D721Med (cell line): ENCODE data around the gene TLDC2.

ENCODE experiments used
- DNase-seq: peaks from one replicate; pipeline ENCODE4 v3.0.0; 2011; ENCODE audit warnings: low spot score; ENCODE audit not compliant: insufficient read length
- FAIRE-seq: peaks from 2 replicates; lab custom pipeline; 2011; peaks lifted over from hg19 to GRCh38; lab: Jason Lieb, UNC
- CTCF ChIP-seq: IDR thresholded peaks from 2 replicates; pipeline ENCODE4 v1.5.1; 2012; ENCODE audit warnings: mild to moderate bottlenecking, control low read depth; ENCODE audit not compliant: insufficient read depth; ENCODE audit errors: missing control alignments

TLDC2 gene

GRCh38 chr20:36919715-36920333 is 43.9 kb downstream of the TLDC2 start:
- FAIRE-seq (no peak), DNase-seq (peak; percentile 35)
- TF ChIP-seq CTCF, result peak; percentile 92

GRCh38 chr20:36920334-36920730 is 44.4 kb downstream of the TLDC2 start:
- DNase-seq, result no peak
- no peak for TF ChIP-seq CTCF
- no peak for FAIRE-seq

- DNase-seq, result no peak
- TF ChIP-seq CTCF, result no peak
- FAIRE-seq, result no peak
These were observed 48.5 kb downstream of the TLDC2 start for GRCh38 chr20:36924167-36925045.

- FAIRE-seq (no peak), DNase-seq (no peak)
These were observed 49.3 kb downstream of the TLDC2 start for GRCh38 chr20:36925234-36925633.

GRCh38 chr20:36926653-36927200 is 50.8 kb downstream of the TLDC2 start:
- FAIRE-seq (no peak), DNase-seq (no peak)
- TF ChIP-seq CTCF, result no peak

More at GRCh38 chr20:36925234-36925633, 49.3 kb downstream of the TLDC2 start:
- TF ChIP-seq CTCF, result no peak

GRCh38 chr20:36927704-36928103 is 51.8 kb downstream of the TLDC2 start:
- FAIRE-seq, result no peak

More at GRCh38 chr20:36927704-36928103, 51.8 kb downstream of the TLDC2 start:
- DNase-seq, result no peak
- no peak for TF ChIP-seq CTCF
